K562 treated with DMSO at 1 percent for 4 hours (cell line): Measurements from ENCODE around the gene EPHA4. TPM values are rescaled to one million over a fixed set of nuclear protein-coding genes. Genes with fewer than 3 reads are reported as not detected.

Source experiments
- total RNA-seq: library from RNA; unstranded; fragments of 300-600 nt; gene quantifications from 2 replicates; pipeline ENCODE4 v1.2.3, GENCODE V29; 2022; ENCODE audit not compliant: insufficient read depth

The EPHA4 gene
- not detected in 2 replicates for total RNA-seq

GRCh38 chr2:221572219-221572820 is at the start of gene EPHA4:
Gene EPHA4 (minus strand): TSS chr2:221572304. CDS start chr2:221572248, 56 bp downstream.

